Spleen (tissue), 11 donors: ENCODE data around the gene NDUFC2. TPM values are rescaled to one million over a fixed set of nuclear protein-coding genes. Genes with fewer than 3 reads are reported as not detected.

Source experiments
- DNase-seq: peaks from one replicate; pipeline ENCODE4 v3.0.0-alpha.2; 2020
- H3K27ac ChIP-seq, 8 donors: fragments of 200-600 bp; sonication (generic) in 7 of 8; 1 replicate in 4 of 8; 2 replicates in 4 of 8; pipeline versions ENCODE4 v1.5.0 to v1.8.0; 2016 to 2021; ENCODE audit warnings: inconsistent platforms in 4 of 8, mild to moderate bottlenecking in 4 of 8, moderate library complexity in 1 of 8
- H3K27me3 ChIP-seq, 7 donors: fragments of 200-600 bp; sonication (generic) in 6 of 7; replicated peaks in 1 of 7; 1 replicate in 4 of 7; 2 replicates in 3 of 7; pipeline versions ENCODE4 v1.5.0 to v1.8.0; 2016 to 2021; ENCODE audit warnings: inconsistent platforms in 3 of 7, mild to moderate bottlenecking in 1 of 7
- H3K36me3 ChIP-seq, 6 donors: fragments of 200-600 bp; sonication (generic) in 5 of 6; 1 replicate in 4 of 6; 2 replicates in 2 of 6; pipeline versions ENCODE4 v1.5.0 to v1.8.0; 2016 to 2021; ENCODE audit warnings: inconsistent platforms in 2 of 6
- H3K4me1 ChIP-seq, 6 donors: fragments of 200-600 bp; sonication (generic) in 5 of 6; 1 replicate in 3 of 6; 2 replicates in 3 of 6; pipeline versions ENCODE4 v1.5.0 to v1.8.0; 2016 to 2021; ENCODE audit warnings: inconsistent platforms in 3 of 6
- H3K4me3 ChIP-seq, 8 donors: fragments of 200-600 bp; sonication (generic) in 7 of 8; 1 replicate in 4 of 8; 2 replicates in 4 of 8; pipeline versions ENCODE4 v1.5.0 to v1.8.0; 2016 to 2021; ENCODE audit warnings: inconsistent platforms in 4 of 8, mild to moderate bottlenecking in 4 of 8, moderate library complexity in 2 of 8
- H3K9me3 ChIP-seq, 8 donors: fragments of 200-600 bp; sonication (generic) in 7 of 8; 1 replicate in 4 of 8; 2 replicates in 4 of 8; pipeline versions ENCODE4 v1.5.0 to v1.8.0; 2016 to 2021; ENCODE audit warnings: inconsistent platforms in 4 of 8
- POLR2A ChIP-seq, 3 donors: fragments of 450-650 bp; IDR thresholded peaks; one replicate each; pipeline ENCODE4 v1.5.1; 2017; ENCODE audit warnings: antibody characterized with exemption in 3 of 3, mild to moderate bottlenecking in 1 of 3
- POLR2AphosphoS5 ChIP-seq, 3 donors: sonication (generic); formaldehyde crosslinking; IDR thresholded peaks; one replicate each; pipeline ENCODE4 v1.5.1; 2017; ENCODE audit warnings: antibody characterized with exemption in 3 of 3
- WGBS, 5 donors: extraction: QIAGEN DNeasy Blood & Tissue Kit in 3 of 5; methylation state at CpG; one replicate each; pipeline versions ENCODE4 v1.1.5 to v1.1.7; 2013 to 2018; 5-methylcytosine and 5-hydroxymethylcytosine counted together
- intact Hi-C: fragments of 100-400 bp; cut with DNase I; formaldehyde crosslinking; loops from one replicate; pipeline ENCODE4 v1.15.0; 2023; ENCODE audit warnings: low total_unique reads
- polyA plus RNA-seq, 3 donors: library from polyadenylated mRNA; stranded (reverse); fragments of 200-250 nt; gene quantifications; one replicate each; pipeline ENCODE4 v1.2.1, GENCODE V29; 2013
- total RNA-seq, 7 donors: library from RNA; depleted of rRNA in 3 of 7; stranded (reverse); fragments of >200 nt in 3 of 7; fragmentation: NEBNext Ultra II Directional in 4 of 7; extraction: Animal tissue kit (Norgen Biotek cat#: 25700) in 4 of 7; gene quantifications; one replicate each; pipeline versions ENCODE4 v1.1.0 to v1.2.1, GENCODE V29; 2016 to 2021
- TF ChIP-seq, protein P1 (sequence below), 11 experiments: fragments of 200-600 bp in 7 of 11; fragments of 450-650 bp in 4 of 11; sonication (generic) in 4 of 11; IDR thresholded peaks in 8 of 11; conservative IDR thresholded peaks in 3 of 11; 1 replicate in 7 of 11; 2 replicates in 4 of 11; pipeline versions ENCODE4 v1.4.0 to v1.8.0; 2016 to 2021; ENCODE audit warnings: antibody characterized with exemption in 11 of 11, inconsistent platforms in 4 of 11, mild to moderate bottlenecking in 1 of 11
- donor health status: healthy with polysubstance abuse.
- donor health status: DM: no; HTN: no; CAD: no; lungs with moderate emphysema.
- donor health status: DM: no; HTN: no; CAD: no.
- donor health status: Bipolar disorder and iron deficiency.
- donor health status: healthy.
- donor health status: DM: no; HTN: no; CAD: no.
- donor health status: DM: yes; HTN: yes; CAD: no.

NDUFC2 gene
- total and polyA plus RNA-seq, 10 donors = 44.1 to 135 (median 94.9) TPM

DNA sequence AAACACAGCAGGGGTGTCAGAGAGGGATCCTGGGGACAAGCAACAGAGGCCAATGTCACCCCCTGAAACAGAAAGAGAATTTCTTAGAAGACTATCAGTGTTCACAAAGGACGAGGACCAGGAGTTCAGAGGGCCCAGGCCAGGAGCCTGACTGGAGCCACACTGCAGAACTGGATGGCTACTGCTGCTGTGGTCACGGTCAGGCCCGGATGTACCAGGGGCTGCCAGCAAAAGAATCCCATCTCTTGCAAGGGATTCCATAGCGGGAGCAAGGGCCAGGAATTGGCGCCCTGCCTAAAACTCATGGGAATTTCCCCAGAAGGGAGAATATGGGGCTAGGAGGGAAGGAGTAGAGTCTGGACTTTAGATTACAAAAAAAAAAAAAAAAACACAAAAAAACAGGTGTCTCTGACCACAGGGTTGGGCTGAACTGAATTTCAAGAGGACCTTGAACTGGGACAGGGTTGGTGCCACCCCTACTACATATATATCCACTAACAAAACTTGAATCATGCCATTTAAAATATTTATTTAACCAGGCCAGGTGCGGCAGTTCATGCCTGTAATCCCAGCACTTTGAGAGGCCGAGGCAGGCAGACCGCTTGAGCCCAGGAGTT is 40.9 kb downstream of the NDUFC2 start:
- no peak for DNase-seq
- TF ChIP-seq POLR2AphosphoS5 (IDR thresholded peaks at IDR 0.05) = no peak
- TF ChIP-seq, protein P1, sequence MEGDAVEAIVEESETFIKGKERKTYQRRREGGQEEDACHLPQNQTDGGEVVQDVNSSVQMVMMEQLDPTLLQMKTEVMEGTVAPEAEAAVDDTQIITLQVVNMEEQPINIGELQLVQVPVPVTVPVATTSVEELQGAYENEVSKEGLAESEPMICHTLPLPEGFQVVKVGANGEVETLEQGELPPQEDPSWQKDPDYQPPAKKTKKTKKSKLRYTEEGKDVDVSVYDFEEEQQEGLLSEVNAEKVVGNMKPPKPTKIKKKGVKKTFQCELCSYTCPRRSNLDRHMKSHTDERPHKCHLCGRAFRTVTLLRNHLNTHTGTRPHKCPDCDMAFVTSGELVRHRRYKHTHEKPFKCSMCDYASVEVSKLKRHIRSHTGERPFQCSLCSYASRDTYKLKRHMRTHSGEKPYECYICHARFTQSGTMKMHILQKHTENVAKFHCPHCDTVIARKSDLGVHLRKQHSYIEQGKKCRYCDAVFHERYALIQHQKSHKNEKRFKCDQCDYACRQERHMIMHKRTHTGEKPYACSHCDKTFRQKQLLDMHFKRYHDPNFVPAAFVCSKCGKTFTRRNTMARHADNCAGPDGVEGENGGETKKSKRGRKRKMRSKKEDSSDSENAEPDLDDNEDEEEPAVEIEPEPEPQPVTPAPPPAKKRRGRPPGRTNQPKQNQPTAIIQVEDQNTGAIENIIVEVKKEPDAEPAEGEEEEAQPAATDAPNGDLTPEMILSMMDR (IDR thresholded peaks at IDR 0.05 in 8 of 11, conservative IDR thresholded peaks at IDR 0.05 in 3 of 11) = no peak
- no peak for TF ChIP-seq POLR2A (IDR thresholded peaks at IDR 0.05)
- H3K9me3 ChIP-seq = no peaks in the 10 kb centered on the region
- H3K36me3 ChIP-seq = no peaks in the 10 kb centered on the region
- H3K27ac ChIP-seq = no peak overlapping the region
- H3K4me1 ChIP-seq = peaks cover 0 to 18% (median 15%) of the 10 kb centered on the region in 6 donors
- 86 to 91% (median 88%) methylated on average over 8 of the region's 8 CpGs for WGBS, 5 donors
- intact Hi-C loops = no loop called here
- no peak overlapping the region for H3K4me3 ChIP-seq
- H3K27me3 ChIP-seq = no peaks in the 10 kb centered on the region

DNA sequence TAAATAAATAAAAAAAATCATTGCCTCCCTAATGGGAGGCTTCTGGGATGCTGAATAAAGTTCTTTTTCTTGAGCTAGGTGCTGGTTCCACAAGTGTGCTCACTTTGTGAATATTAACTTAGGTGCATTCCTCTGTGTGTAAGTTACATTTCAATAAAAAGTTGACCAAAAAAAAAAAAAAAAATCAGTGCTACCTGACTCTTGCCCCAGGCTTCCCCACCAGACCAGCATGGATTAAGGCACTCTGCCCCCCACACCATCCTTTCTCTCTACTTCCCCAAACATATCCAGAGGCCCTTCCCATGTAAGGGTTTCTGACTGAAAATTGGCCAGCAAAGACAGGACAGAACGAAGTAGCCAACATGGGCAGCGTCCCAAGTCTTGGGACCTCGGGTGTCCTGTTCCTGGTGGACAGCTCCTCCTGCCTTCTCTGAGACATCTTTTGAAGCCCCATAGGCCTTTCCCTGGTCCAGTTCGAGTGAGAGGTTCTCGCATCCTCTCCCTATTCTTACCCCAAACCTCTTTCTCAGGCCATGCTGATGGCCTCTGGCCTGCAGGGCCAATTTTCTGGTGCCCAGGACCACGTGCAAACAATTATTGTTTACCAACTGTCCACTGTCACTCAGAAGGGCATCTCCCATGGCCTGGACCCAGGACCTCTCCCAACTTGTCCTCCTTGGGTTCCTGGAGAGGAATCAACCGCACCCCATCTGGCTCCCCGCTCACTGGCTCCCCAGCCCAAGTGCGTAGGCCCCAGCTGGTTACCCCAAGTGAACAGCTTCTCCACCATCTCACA is 41.6 kb downstream of the NDUFC2 start:
- DNase-seq = no peak
- H3K4me3 ChIP-seq = no peak overlapping the region
- H3K36me3 ChIP-seq = no peaks in the 10 kb centered on the region
- no peak overlapping the region for H3K27ac ChIP-seq
- no peaks in the 10 kb centered on the region for H3K9me3 ChIP-seq
- intact Hi-C loops = no loop called here
- H3K27me3 ChIP-seq = no peaks in the 10 kb centered on the region
- TF ChIP-seq, protein P1 (IDR thresholded peaks at IDR 0.05 in 8 of 11, conservative IDR thresholded peaks at IDR 0.05 in 3 of 11) = no peak
- TF ChIP-seq POLR2A (IDR thresholded peaks at IDR 0.05) (no peak), POLR2AphosphoS5 (IDR thresholded peaks at IDR 0.05) (no peak)
- peaks cover 0 to 18% (median 15%) of the 10 kb centered on the region in 6 donors for H3K4me1 ChIP-seq
- 80 to 94% (median 90%) methylated on average over 9 of the region's 9 CpGs for WGBS, 5 donors

DNA sequence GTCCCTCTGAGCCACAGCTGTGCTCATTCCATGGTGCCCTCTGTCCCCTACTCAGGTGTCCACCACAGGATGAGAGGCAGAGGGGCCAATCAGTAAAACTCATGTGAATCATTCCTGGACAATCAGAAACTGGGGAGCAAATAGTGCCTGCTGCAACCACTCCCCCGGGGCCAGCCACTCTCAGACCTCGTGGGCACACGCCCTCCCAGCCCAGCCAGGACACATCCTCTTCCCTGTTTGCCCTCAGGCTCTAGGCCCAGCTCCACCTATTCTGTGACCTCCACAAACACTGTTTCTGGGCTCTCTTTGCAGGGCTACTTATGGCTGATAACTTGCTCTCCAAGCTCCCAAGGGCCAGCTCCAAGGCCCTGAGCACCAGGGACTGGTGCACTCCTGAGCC is 42.6 kb downstream of the NDUFC2 start:
- TF ChIP-seq, protein P1 (IDR thresholded peaks at IDR 0.05 in 8 of 11, conservative IDR thresholded peaks at IDR 0.05 in 3 of 11) = no peak
- no peak for TF ChIP-seq POLR2AphosphoS5 (IDR thresholded peaks at IDR 0.05)
- TF ChIP-seq POLR2A (IDR thresholded peaks at IDR 0.05) = no peak
- Histone ChIP-seq H3K4me1 (peaks cover 0 to 18% (median 15%) of the 10 kb centered on the region in 6 donors), H3K27ac (no peak overlapping the region), H3K27me3 (no peaks in the 10 kb centered on the region), H3K9me3 (no peaks in the 10 kb centered on the region), H3K4me3 (no peak overlapping the region), H3K36me3 (no peaks in the 10 kb centered on the region)
- WGBS, 5 donors = 51 to 79% (median 63%) methylated on average over 3 of the region's 3 CpGs
- DNase-seq = no peak
- intact Hi-C loops = no loop called here

DNA sequence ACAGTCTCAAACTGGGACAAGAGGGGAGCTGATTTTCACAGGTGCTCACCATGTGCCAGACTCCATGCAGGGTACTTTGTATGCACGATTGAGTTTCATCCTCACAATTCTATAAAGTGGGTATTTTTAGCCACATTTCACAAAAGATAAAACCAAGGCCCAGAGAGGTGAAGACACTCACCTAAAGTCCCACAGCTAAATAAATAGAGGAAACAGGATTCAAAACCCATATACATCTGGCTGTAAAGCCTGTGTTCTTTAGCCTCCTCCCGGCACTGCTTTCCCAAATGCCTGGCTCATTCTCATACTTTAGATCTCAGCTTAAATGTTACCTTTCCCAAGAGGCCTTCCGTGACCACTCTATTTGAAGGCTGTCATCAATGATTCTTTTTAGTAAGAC is 43.3 kb downstream of the NDUFC2 start:
- WGBS, 5 donors = 85 to 97% (median 94%) methylated on average over 3 of the region's 3 CpGs
- no peak for DNase-seq
- TF ChIP-seq POLR2AphosphoS5 (IDR thresholded peaks at IDR 0.05) (no peak), POLR2A (IDR thresholded peaks at IDR 0.05) (no peak)
- Histone ChIP-seq H3K36me3 (no peaks in the 10 kb centered on the region), H3K4me3 (no peak overlapping the region), H3K4me1 (peaks cover 0 to 23% (median 15%) of the 10 kb centered on the region in 6 donors), H3K27me3 (no peaks in the 10 kb centered on the region), H3K9me3 (no peaks in the 10 kb centered on the region), H3K27ac (no peak overlapping the region)
- intact Hi-C loops = no loop called here
